Lung (tissue), 12 donors: ENCODE data around the gene SLC25A44. TPM values are rescaled to one million over a fixed set of nuclear protein-coding genes. Genes with fewer than 3 reads are reported as not detected.
"Not testable (repeated sequence)": the region's sequence is repeated elsewhere in the genome, so short reads cannot be mapped to it uniquely, and the experiment has no call there.

Experiments
- ATAC-seq: fragments of 200-7000 bp; cut with Tn5 transposase; one replicate; pipeline ENCODE4 v1.9.1; 2020; ENCODE audit warnings: moderate number of reproducible peaks; ENCODE audit not compliant: insufficient read depth, low FRiP score
- DNase-seq, 3 donors: peaks; one replicate each; pipeline ENCODE4 v3.0.0-alpha.2; 2013 to 2017
- H3K27ac ChIP-seq, 2 donors: one replicate each; pipeline ENCODE4 v1.5.1; 2013; ENCODE audit warnings: mild to moderate bottlenecking in 2 of 2, moderate library complexity in 2 of 2, control low read depth in 1 of 2, inconsistent platforms in 1 of 2, low read depth in 1 of 2, low read length in 1 of 2
- H3K27me3 ChIP-seq, 3 donors: one replicate each; pipeline ENCODE4 v1.5.1; 2013; ENCODE audit warnings: low read length in 2 of 3; ENCODE audit not compliant: control insufficient read depth in 3 of 3, insufficient read depth in 3 of 3
- H3K36me3 ChIP-seq, 4 donors: one replicate each; pipeline ENCODE4 v1.5.1; 2013; ENCODE audit warnings: low read length in 4 of 4, mild to moderate bottlenecking in 1 of 4, moderate library complexity in 1 of 4; ENCODE audit not compliant: control insufficient read depth in 4 of 4, insufficient read depth in 4 of 4
- H3K4me1 ChIP-seq, 5 donors: one replicate each; pipeline ENCODE4 v1.5.1; 2013; ENCODE audit warnings: low read length in 5 of 5, mild to moderate bottlenecking in 2 of 5, moderate library complexity in 1 of 5; ENCODE audit not compliant: control insufficient read depth in 5 of 5, insufficient read depth in 5 of 5
- H3K4me3 ChIP-seq: one replicate; pipeline ENCODE4 v1.5.1; 2013; ENCODE audit warnings: mild to moderate bottlenecking, control low read depth, moderate library complexity
- H3K9ac ChIP-seq, 2 donors: one replicate each; pipeline ENCODE4 v1.5.1; 2013; ENCODE audit warnings: low read length in 2 of 2, control low read depth in 1 of 2; ENCODE audit not compliant: insufficient read depth in 1 of 2
- H3K9me3 ChIP-seq, 4 donors: one replicate each; pipeline ENCODE4 v1.5.1; 2013; ENCODE audit warnings: low read length in 3 of 4, mild to moderate bottlenecking in 1 of 4, moderate library complexity in 1 of 4; ENCODE audit not compliant: control insufficient read depth in 4 of 4, insufficient read depth in 3 of 4
- CTCF ChIP-seq: IDR thresholded peaks from 2 replicates; pipeline ENCODE4 v1.5.1; 2012; ENCODE audit warnings: mild to moderate bottlenecking; ENCODE audit errors: control extremely low read depth, extremely low read depth
- WGBS, 2 donors: extraction: QIAGEN DNeasy Blood & Tissue Kit; methylation state at CpG; one replicate each; pipeline ENCODE4 v1.1.7; 2013; 5-methylcytosine and 5-hydroxymethylcytosine counted together
- polyA plus RNA-seq, 2 donors: library from polyadenylated mRNA; stranded (reverse); fragments of 200-250 nt; gene quantifications; one replicate each; pipeline ENCODE4 v1.2.1, GENCODE V29; 2013
- total RNA-seq, 2 donors: library from RNA; depleted of rRNA in 1 of 2; stranded (reverse); fragments of >200 nt in 1 of 2; gene quantifications; one replicate each; pipeline ENCODE4 v1.2.1, GENCODE V29; 2014 to 2021
- donor health status: control.
- donor health status: control.
- donor health status: Bipolar disorder and iron deficiency.
- donor health status: healthy.
- donor health status: DM: yes; HTN: yes; CAD: no.

The SLC25A44 gene
- total and polyA plus RNA-seq, 4 donors: 8.0 to 28.4 (median 16.5) TPM

DNA sequence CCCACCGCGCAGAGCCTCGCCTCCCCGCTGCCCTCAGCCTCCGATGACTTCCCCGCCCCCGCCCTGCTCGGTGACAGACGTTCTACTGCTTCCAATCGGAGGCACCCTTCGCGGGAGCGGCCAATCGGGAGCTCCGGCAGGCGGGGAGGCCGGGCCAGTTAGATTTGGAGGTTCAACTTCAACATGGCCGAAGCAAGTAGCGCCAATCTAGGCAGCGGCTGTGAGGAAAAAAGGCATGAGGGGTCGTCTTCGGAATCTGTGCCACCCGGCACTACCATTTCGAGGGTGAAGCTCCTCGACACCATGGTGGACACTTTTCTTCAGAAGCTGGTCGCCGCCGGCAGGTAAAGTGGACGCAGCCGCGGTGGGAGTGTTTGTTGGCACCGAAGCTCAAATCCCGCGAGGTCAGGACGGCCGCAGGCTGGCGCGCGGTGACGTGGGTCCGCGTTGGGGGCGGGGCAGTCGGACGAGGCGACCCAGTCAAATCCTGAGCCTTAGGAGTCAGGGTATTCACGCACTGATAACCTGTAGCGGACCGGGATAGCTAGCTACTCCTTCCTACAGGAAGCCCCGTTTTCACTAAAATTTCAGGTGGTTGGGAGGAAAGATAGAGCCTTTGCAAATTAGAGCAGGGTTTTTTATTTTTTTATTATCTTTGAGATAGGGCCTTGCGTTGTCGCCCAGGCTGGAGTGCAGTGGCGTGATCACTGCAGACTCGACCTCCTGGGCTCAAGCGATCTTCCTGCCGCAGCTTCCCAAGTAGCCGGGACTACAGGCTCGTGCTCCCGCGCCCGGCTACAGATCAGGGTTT lies 19.1 kb downstream of the SLC25A44 start, which contains the start of gene PMF1:
TSS of gene PMF1 (plus strand) at position 175 of the 811 bp plus-strand sequence. CDS start at position 184, 9 bp downstream.
- Histone ChIP-seq H3K27ac (peak within 1 kb of the TSS; percentile 98 to 99), H3K4me1 (peaks cover 0 to 16% (median 4%) of the 10 kb centered on the region in 5 donors), H3K9ac (peak within 1 kb of the TSS; percentile 96 to 99), H3K4me3 (peak within 1 kb of the TSS; percentile 78), H3K36me3 (peaks cover 0 to 16% (median 14%) of the 10 kb centered on the region in 4 donors), H3K9me3 (no peaks in the 10 kb centered on the region), H3K27me3 (no peaks in the 10 kb centered on the region)
- TF ChIP-seq CTCF: no peak
- peak; percentile 98 to 99 (median 98) for DNase-seq
- peak; percentile 96 for ATAC-seq
- 0% methylated on average over 61 of the region's 61 CpGs for WGBS, 2 donors

- ATAC-seq: no peak
- peaks cover 0 to 16% (median 4%) of the 10 kb centered on the region in 5 donors for H3K4me1 ChIP-seq
- no peak for TF ChIP-seq CTCF
- H3K27ac ChIP-seq: peak overlapping the region; percentile 98 to 99
- no peaks in the 10 kb centered on the region for H3K27me3 ChIP-seq
- H3K9ac ChIP-seq: peak overlapping the region; percentile 96 to 99
- H3K9me3 ChIP-seq: no peaks in the 10 kb centered on the region
- peak overlapping the region; percentile 78 for H3K4me3 ChIP-seq
- WGBS, 2 donors: 22 to 25% methylated on average over 11 of the region's 11 CpGs
- no peak for DNase-seq
- H3K36me3 ChIP-seq: peaks cover 0 to 16% (median 13%) of the 10 kb centered on the region in 4 donors
Observed at GRCh38 chr1:156213644-156213966, 19.7 kb downstream of the SLC25A44 start.

GRCh38 chr1:156214024-156214748 lies 20.3 kb downstream of the SLC25A44 start:
- WGBS, 2 donors: 79 to 80% methylated on average over 16 of the region's 16 CpGs
- Histone ChIP-seq H3K4me1 (peaks cover 0 to 16% (median 4%) of the 10 kb centered on the region in 5 donors), H3K27ac (peak overlapping the region; percentile 42 to 99), H3K9me3 (no peaks in the 10 kb centered on the region), H3K36me3 (peaks cover 0 to 14% (median 12%) of the 10 kb centered on the region in 4 donors), H3K27me3 (no peaks in the 10 kb centered on the region), H3K4me3 (no peak overlapping the region), H3K9ac (peak overlapping the region; percentile 0 to 96)
- TF ChIP-seq CTCF: no peak
- no peak for ATAC-seq
- no peak for DNase-seq

- not testable (repeated sequence) for ATAC-seq, H3K27me3 ChIP-seq, H3K4me3 ChIP-seq, H3K9ac ChIP-seq, H3K27ac ChIP-seq, DNase-seq, H3K9me3 ChIP-seq
- peaks cover 4 to 23% (median 10%) of the 10 kb centered on the region in 4 donors for H3K36me3 ChIP-seq
- H3K4me1 ChIP-seq: peaks cover 0 to 16% (median 4%) of the 10 kb centered on the region in 5 donors
- WGBS, 2 donors: 91 to 95% methylated on average over 55 of the region's 55 CpGs
Observed at GRCh38 chr1:156216361-156217086, 22.6 kb downstream of the SLC25A44 start.
